H1 (cell line): ENCODE measurements around the gene UBE2E3. TPM values are rescaled to one million over a fixed set of nuclear protein-coding genes. Genes with fewer than 3 reads are reported as not detected.

ENCODE experiments used
- CTCF ChIA-PET: fragments of 300-600 bp; sonication (Branson Sonifier 250); formaldehyde crosslinking; loops from one replicate; lab custom pipeline; 2021; ENCODE audit not compliant: partially characterized antibody; lab: Charles Lee
- POLR2A ChIA-PET: fragments of 300-600 bp; sonication (Branson Sonifier 250); formaldehyde crosslinking; loops from one replicate; lab custom pipeline; 2021; ENCODE audit warnings: inconsistent platforms; ENCODE audit not compliant: partially characterized antibody; lab: Charles Lee
- DNase-seq, 2 experiments: peaks; one replicate each; pipeline versions ENCODE4 v3.0.0 to v3.0.0-alpha.2; 2010 to 2022; ENCODE audit warnings: low spot score in 2 of 2, low read depth in 1 of 2, mixed read lengths in 1 of 2
- FAIRE-seq: peaks from 2 replicates; lab custom pipeline; 2011; peaks lifted over from hg19 to GRCh38; lab: Jason Lieb, UNC
- H2AFZ ChIP-seq: 2 replicates; pipeline ENCODE4 v1.8.1; 2012; ENCODE audit warnings: low read length, inconsistent platforms
- H2AK5ac ChIP-seq: 2 replicates; pipeline ENCODE4 v1.6.1; 2013; ENCODE audit warnings: low read depth, low read length
- H2BK120ac ChIP-seq: replicated peaks from 2 replicates; pipeline ENCODE3; 2013; ENCODE audit warnings: low read depth, low read length, inconsistent platforms
- H2BK12ac ChIP-seq: 2 replicates; pipeline ENCODE4 v1.6.1; 2013; ENCODE audit warnings: low read depth, low read length
- H2BK15ac ChIP-seq: 2 replicates; pipeline ENCODE4 v1.6.1; 2013; ENCODE audit warnings: low read length
- H2BK20ac ChIP-seq: 2 replicates; pipeline ENCODE4 v1.6.1; 2013; ENCODE audit warnings: low read length
- H2BK5ac ChIP-seq: 2 replicates; pipeline ENCODE4 v1.6.1; 2013; ENCODE audit warnings: low read depth, low read length
- H3K14ac ChIP-seq: 2 replicates; pipeline ENCODE4 v1.6.1; 2013; ENCODE audit warnings: inconsistent platforms; ENCODE audit not compliant: insufficient read length
- H3K18ac ChIP-seq: 2 replicates; pipeline ENCODE4 v1.6.1; 2013; ENCODE audit warnings: low read length; ENCODE audit errors: extremely low read depth
- H3K23ac ChIP-seq: 2 replicates; pipeline ENCODE4 v1.6.1; 2013; ENCODE audit warnings: inconsistent platforms; ENCODE audit not compliant: insufficient read length
- H3K23me2 ChIP-seq: 2 replicates; pipeline ENCODE4 v1.6.1; 2013; ENCODE audit warnings: low read depth, low read length
- H3K27ac ChIP-seq: 2 replicates; pipeline ENCODE4 v1.6.1; 2011; ENCODE audit warnings: low read depth, low read length, inconsistent platforms
- H3K27me3 ChIP-seq, 4 experiments: replicated peaks in 1 of 4; 1 replicate in 1 of 4; 2 replicates in 3 of 4; pipeline versions ENCODE4 v1.6.1 to v1.8.1; 2011 to 2013; ENCODE audit warnings: low read length in 3 of 4, mild to moderate bottlenecking in 3 of 4, inconsistent platforms in 2 of 4, mixed read lengths in 2 of 4, moderate library complexity in 1 of 4; ENCODE audit not compliant: control insufficient read depth in 3 of 4, insufficient read depth in 3 of 4; ENCODE audit errors: extremely low read depth in 1 of 4
- H3K36me3 ChIP-seq, 4 experiments: 2 replicates each; pipeline versions ENCODE4 v1.6.1 to v1.8.1; 2011 to 2013; ENCODE audit warnings: mild to moderate bottlenecking in 4 of 4, low read length in 3 of 4, moderate library complexity in 2 of 4, control low read depth in 1 of 4, inconsistent platforms in 1 of 4; ENCODE audit not compliant: insufficient read depth in 4 of 4, control insufficient read depth in 2 of 4
- H3K4ac ChIP-seq: replicated peaks from 2 replicates; pipeline ENCODE3; 2013; ENCODE audit warnings: low read length, low read depth, mixed read lengths, inconsistent platforms; ENCODE audit not compliant: insufficient read length
- H3K4me1 ChIP-seq, 4 experiments: replicated peaks in 1 of 4; 1 replicate in 1 of 4; 2 replicates in 3 of 4; pipeline versions ENCODE4 v1.6.1 to v1.8.1; 2011 to 2013; ENCODE audit warnings: low read length in 3 of 4, inconsistent platforms in 2 of 4, mixed read lengths in 1 of 4; ENCODE audit not compliant: insufficient read depth in 4 of 4, control insufficient read depth in 3 of 4
- H3K4me2 ChIP-seq, 2 experiments: 2 replicates each; pipeline versions ENCODE4 v1.6.1 to v1.8.1; 2011 to 2013; ENCODE audit warnings: low read depth in 2 of 2, low read length in 2 of 2, control low read depth in 1 of 2, inconsistent platforms in 1 of 2, mild to moderate bottlenecking in 1 of 2; ENCODE audit not compliant: insufficient read depth in 1 of 2
- H3K4me3 ChIP-seq, 4 experiments: fragments of 200-600, 300-600 bp in 1 of 4; sonication (generic), shearing (Covaris generic), sonication (Bioruptor Twin) in 1 of 4; 2 replicates each; pipeline versions ENCODE4 v1.5.1 to v1.8.1; 2011 to 2016; ENCODE audit warnings: low read length in 4 of 4, low read depth in 3 of 4, control low read depth in 2 of 4, inconsistent platforms in 2 of 4, mild to moderate bottlenecking in 2 of 4, mixed read lengths in 1 of 4, moderate library complexity in 1 of 4; ENCODE audit not compliant: insufficient read depth in 2 of 4; ENCODE audit errors: extremely low read depth in 1 of 4
- H3K56ac ChIP-seq: replicated peaks from 2 replicates; pipeline ENCODE3; 2013; ENCODE audit warnings: low read depth, mild to moderate bottlenecking, mixed read lengths, low read length, inconsistent platforms; ENCODE audit not compliant: insufficient read length
- H3K79me1 ChIP-seq: 2 replicates; pipeline ENCODE4 v1.6.1; 2013; ENCODE audit warnings: low read depth, low read length, control low read depth
- H3K79me2 ChIP-seq, 2 experiments: 2 replicates each; pipeline versions ENCODE4 v1.6.1 to v1.8.1; 2012 to 2013; ENCODE audit warnings: low read length in 2 of 2, mild to moderate bottlenecking in 2 of 2, inconsistent platforms in 1 of 2; ENCODE audit not compliant: insufficient read depth in 2 of 2, control insufficient read depth in 1 of 2
- H3K9ac ChIP-seq, 4 experiments: replicated peaks in 1 of 4; 1 replicate in 1 of 4; 2 replicates in 3 of 4; pipeline versions ENCODE4 v1.6.1 to v1.8.1; 2011 to 2013; ENCODE audit warnings: low read depth in 3 of 4, low read length in 3 of 4, control low read depth in 2 of 4, mild to moderate bottlenecking in 2 of 4, moderate library complexity in 2 of 4, inconsistent platforms in 1 of 4; ENCODE audit errors: extremely low read depth in 1 of 4
- H3K9me3 ChIP-seq, 2 experiments: 2 replicates each; pipeline versions ENCODE4 v1.6.1 to v1.8.1; 2012 to 2013; ENCODE audit warnings: mild to moderate bottlenecking in 2 of 2, moderate library complexity in 2 of 2, control low read depth in 1 of 2, inconsistent platforms in 1 of 2, low read depth in 1 of 2, low read length in 1 of 2, mixed read lengths in 1 of 2; ENCODE audit not compliant: insufficient read depth in 2 of 2
- H4K20me1 ChIP-seq, 2 experiments: replicated peaks in 1 of 2; 2 replicates each; pipeline versions ENCODE3 to v1.8.1; 2011 to 2013; ENCODE audit warnings: inconsistent platforms in 2 of 2, low read length in 2 of 2, mild to moderate bottlenecking in 1 of 2; ENCODE audit not compliant: insufficient read depth in 2 of 2, control insufficient read depth in 1 of 2
- H4K5ac ChIP-seq: 2 replicates; pipeline ENCODE4 v1.6.1; 2013; ENCODE audit warnings: low read length, low read depth, mixed read lengths, inconsistent platforms; ENCODE audit not compliant: insufficient read length
- H4K8ac ChIP-seq: 2 replicates; pipeline ENCODE4 v1.8.0; 2013; ENCODE audit warnings: mild to moderate bottlenecking, moderate library complexity, low read length, inconsistent platforms; ENCODE audit not compliant: insufficient read depth; ENCODE audit errors: extremely low read depth
- H4K91ac ChIP-seq: replicated peaks from 2 replicates; pipeline ENCODE3; 2013; ENCODE audit warnings: low read length, mixed read lengths, inconsistent platforms; ENCODE audit not compliant: insufficient read length
- BCL11A ChIP-seq, 2 experiments: IDR thresholded peaks; one replicate each; pipeline ENCODE4 v1.6.1; 2011; ENCODE audit warnings: low read depth in 2 of 2, low read length in 2 of 2, mild to moderate bottlenecking in 2 of 2
- CHD1 ChIP-seq: IDR thresholded peaks from 2 replicates; pipeline ENCODE4 v1.6.1; 2012; ENCODE audit warnings: low read depth, low read length, improper control_type of control experiment
- EP300 ChIP-seq, 2 experiments: IDR thresholded peaks; 1 replicate in 1 of 2; 2 replicates in 1 of 2; pipeline ENCODE4 v1.6.1; 2011 to 2012; ENCODE audit warnings: low read depth in 2 of 2, low read length in 2 of 2, mild to moderate bottlenecking in 2 of 2, borderline replicate concordance in 1 of 2, inconsistent platforms in 1 of 2, moderate library complexity in 1 of 2
- HDAC2 ChIP-seq, 2 experiments: fragments of 300-600 bp in 1 of 2; sonication (generic) in 1 of 2; IDR thresholded peaks; 2 replicates each; pipeline ENCODE4 v1.6.1; 2011 to 2012; ENCODE audit warnings: low read depth in 2 of 2, low read length in 2 of 2, mild to moderate bottlenecking in 2 of 2, moderate library complexity in 2 of 2, borderline replicate concordance in 1 of 2, inconsistent platforms in 1 of 2
- JUND ChIP-seq: IDR thresholded peaks from 2 replicates; pipeline ENCODE4 v1.6.1; 2011; ENCODE audit warnings: mild to moderate bottlenecking, improper control_type of control experiment, low read length
- KDM1A ChIP-seq: fragments of 200-600, 300-600 bp; sonication (generic); IDR thresholded peaks from 2 replicates; pipeline ENCODE4 v1.7.1; 2016; ENCODE audit warnings: mild to moderate bottlenecking, low read length, borderline replicate concordance
- MAFK ChIP-seq: IDR thresholded peaks from 2 replicates; pipeline ENCODE4 v1.6.1; 2012; ENCODE audit warnings: low read depth, mild to moderate bottlenecking, improper control_type of control experiment, low read length
- RNF2 ChIP-seq: fragments of 200-900, 300-1000 bp; sonication (generic); IDR thresholded peaks from 2 replicates; pipeline ENCODE4 v1.7.1; 2016; ENCODE audit warnings: borderline replicate concordance, low read depth, mild to moderate bottlenecking, antibody characterized with exemption, low read length; ENCODE audit not compliant: poor library complexity, severe bottlenecking; ENCODE audit errors: missing control alignments
- SAP30 ChIP-seq: fragments of 300-600 bp; sonication (generic); IDR thresholded peaks from 2 replicates; pipeline ENCODE4 v1.7.1; 2012; ENCODE audit warnings: low read length, moderate library complexity, mild to moderate bottlenecking, inconsistent platforms; ENCODE audit not compliant: insufficient read depth, insufficient replicate concordance
- SIRT6 ChIP-seq: IDR thresholded peaks from one replicate; pipeline ENCODE4 v1.7.1; 2012; ENCODE audit warnings: low read length, inconsistent platforms
- SP1 ChIP-seq: IDR thresholded peaks from 2 replicates; pipeline ENCODE4 v1.6.1; 2011; ENCODE audit warnings: low read depth, low read length
- SP2 ChIP-seq: IDR thresholded peaks from 2 replicates; pipeline ENCODE4 v1.6.1; 2012; ENCODE audit warnings: mild to moderate bottlenecking, low read length, inconsistent platforms
- SRF ChIP-seq: IDR thresholded peaks from 2 replicates; pipeline ENCODE4 v1.6.1; 2011; ENCODE audit warnings: mild to moderate bottlenecking, low read depth, low read length, moderate library complexity
- TCF12 ChIP-seq: IDR thresholded peaks from 2 replicates; pipeline ENCODE4 v1.6.1; 2011; ENCODE audit warnings: low read depth, mild to moderate bottlenecking, low read length
- WGBS, 2 experiments: shearing (Covaris generic) in 1 of 2; methylation state at CpG; one replicate each; pipeline versions ENCODE4 v1.1.6 to v1.1.7; 2013 to 2015; ENCODE audit warnings: low lambda C conversion rate in 2 of 2, mixed read lengths in 2 of 2, inconsistent platforms in 1 of 2, low coverage in 1 of 2, missing lambda C conversion rate in 1 of 2; ENCODE audit not compliant: insufficient replicate concordance in 2 of 2, insufficient coverage in 1 of 2, insufficient read length in 1 of 2; ENCODE audit errors: extremely low coverage in 1 of 2, missing lambda C conversion rate in 1 of 2; 5-methylcytosine and 5-hydroxymethylcytosine counted together
- polyA plus RNA-seq, 7 experiments: library from polyadenylated mRNA; depleted of rRNA in 3 of 7; stranded (reverse) in 5 of 7; unstranded in 2 of 7; fragments of >200 nt in 5 of 7; fragments of 200-250 nt in 2 of 7; gene quantifications; 1 replicate in 5 of 7; 2 replicates in 1 of 7; 4 replicates in 1 of 7; pipeline versions ENCODE4 v1.2.1 to v1.2.3, GENCODE V29; 2011 to 2013; ENCODE audit warnings: missing spikeins in 2 of 7, mixed read lengths in 2 of 7
- total RNA-seq: library from RNA; stranded (reverse); fragmentation: NEBNext Ultra II Directional; extraction: Animal tissue kit (Norgen Biotek cat#: 25700); gene quantifications from 2 replicates; pipeline ENCODE4 v1.2.1, GENCODE V29; 2021

The UBE2E3 gene
- total and polyA plus RNA-seq, 2 of the 8 experiments (the other 6 are each of a cell fraction or from before 2014, with no cell fraction given), result 106 to 132 TPM

DNA sequence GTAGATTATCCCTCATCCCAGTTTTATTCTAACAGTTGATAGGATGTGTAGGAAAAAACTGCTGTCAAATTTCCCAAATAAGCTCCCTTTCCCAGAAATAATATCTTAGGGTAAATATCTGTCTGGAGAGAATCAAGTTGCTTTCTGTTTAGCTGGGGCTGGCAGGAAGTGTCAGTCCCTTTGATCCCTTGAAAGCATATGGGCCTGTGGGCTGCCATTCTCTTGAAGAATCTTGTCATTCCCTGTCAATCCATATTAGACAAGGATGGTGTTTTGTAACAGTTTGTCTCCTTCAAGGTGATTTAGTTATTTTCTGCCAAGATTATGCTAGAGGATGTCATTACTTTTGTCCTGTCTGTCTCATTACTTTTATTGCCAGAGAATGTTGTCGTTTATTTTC, 37.1 kb upstream of the UBE2E3 start:
- no peak overlapping the region for H3K56ac ChIP-seq
- H4K8ac ChIP-seq, result no peak overlapping the region
- H3K36me3 ChIP-seq, result no peaks in the 10 kb centered on the region
- H2BK120ac ChIP-seq, result no peak overlapping the region
- H3K27ac ChIP-seq, result no peak overlapping the region
- H3K4me2 ChIP-seq, result no peak overlapping the region
- H3K14ac ChIP-seq, result no peak overlapping the region
- H3K79me2 ChIP-seq, result no peaks in the 10 kb centered on the region
- no peak overlapping the region for H2BK5ac ChIP-seq
- 90% methylated on average over 1 of the region's 1 CpG; no CpG with 5 or more reads in 1 of the 2 experiments for WGBS, 2 experiments
- H3K4me3 ChIP-seq, result no peak overlapping the region
- H4K91ac ChIP-seq, result no peak overlapping the region
- no peak overlapping the region for H2BK20ac ChIP-seq
- H2BK12ac ChIP-seq, result no peak overlapping the region
- DNase-seq (no peak), FAIRE-seq (no peak)
- H3K4me1 ChIP-seq, result no peaks in the 10 kb centered on the region; a peak in 1 of 7 replicates
- no peak overlapping the region for H2AK5ac ChIP-seq
- H2AFZ ChIP-seq, result no peak overlapping the region
- no peaks in the 10 kb centered on the region for H4K20me1 ChIP-seq
- no peak overlapping the region for H3K23ac ChIP-seq
- H3K9ac ChIP-seq, result no peak overlapping the region
- H3K23me2 ChIP-seq, result no peaks in the 10 kb centered on the region
- no peaks in the 10 kb centered on the region for H3K27me3 ChIP-seq
- no peak overlapping the region for H3K4ac ChIP-seq
- ChIA-PET POLR2A (no interaction called here), CTCF (interaction anchor here (0.6 kb wide), 1 partner anchor 201 kb away, joined by 3 read pairs; no protein-coding TSS in a partner anchor)
- H3K9me3 ChIP-seq, result no peaks in the 10 kb centered on the region
- H3K18ac ChIP-seq, result no peak overlapping the region
- no peak overlapping the region for H2BK15ac ChIP-seq
- H4K5ac ChIP-seq, result no peak overlapping the region
- no peaks in the 10 kb centered on the region for H3K79me1 ChIP-seq
- TF ChIP-seq EP300 (IDR thresholded peaks at IDR 0.05; ENCODE audit: borderline replicate concordance in 1 of 2, low read depth in 2 of 2, low read length in 2 of 2) (no peak), CHD1 (no peak), SAP30 (no peak), KDM1A (no peak), BCL11A (IDR thresholded peaks at IDR 0.05; ENCODE audit: low read depth in 2 of 2, low read length in 2 of 2) (no peak), MAFK (no peak), TCF12 (no peak), SP2 (no peak), SRF (no peak), RNF2 (no peak), SIRT6 (no peak), SP1 (no peak), JUND (no peak), HDAC2 (IDR thresholded peaks at IDR 0.05; ENCODE audit: borderline replicate concordance in 1 of 2, low read depth in 2 of 2, low read length in 2 of 2) (no peak)
